H9 (cell line): ENCODE measurements around the gene FAM180A. TPM values are rescaled to one million over a fixed set of nuclear protein-coding genes. Genes with fewer than 3 reads are reported as not detected.

Experiments used
- DNase-seq: peaks from one replicate; pipeline ENCODE4 v3.0.0-alpha.2; 2017
- H2AFZ ChIP-seq: one replicate; pipeline ENCODE4 v1.6.1; 2013; ENCODE audit warnings: mild to moderate bottlenecking, low read length, control low read depth, moderate library complexity
- H2AK5ac ChIP-seq: 2 replicates; pipeline ENCODE4 v1.6.1; 2013; ENCODE audit warnings: low read length, control low read depth, mixed read lengths; ENCODE audit not compliant: insufficient read length
- H2BK120ac ChIP-seq: one replicate; pipeline ENCODE4 v1.6.1; 2013; ENCODE audit warnings: low read depth, mild to moderate bottlenecking, low read length, control low read depth, inconsistent platforms; ENCODE audit not compliant: poor library complexity, severe bottlenecking
- H2BK12ac ChIP-seq: 2 replicates; pipeline ENCODE4 v1.6.1; 2013; ENCODE audit warnings: low read length, control low read depth, mixed read lengths, low read depth; ENCODE audit not compliant: insufficient read length
- H2BK15ac ChIP-seq: 2 replicates; pipeline ENCODE4 v1.6.1; 2013; ENCODE audit warnings: low read depth, low read length, control low read depth
- H2BK20ac ChIP-seq: one replicate; pipeline ENCODE4 v1.6.1; 2013; ENCODE audit warnings: low read depth, mild to moderate bottlenecking, low read length, control low read depth, inconsistent platforms; ENCODE audit not compliant: poor library complexity, severe bottlenecking
- H2BK5ac ChIP-seq: 2 replicates; pipeline ENCODE4 v1.6.1; 2013; ENCODE audit warnings: low read length, control low read depth, mixed read lengths; ENCODE audit not compliant: insufficient read length
- H3K14ac ChIP-seq: 2 replicates; pipeline ENCODE4 v1.6.1; 2013; ENCODE audit warnings: low read length, control low read depth; ENCODE audit not compliant: insufficient read depth
- H3K18ac ChIP-seq: 2 replicates; pipeline ENCODE4 v1.6.1; 2013; ENCODE audit warnings: low read depth, mild to moderate bottlenecking, mixed read lengths, low read length, control low read depth; ENCODE audit not compliant: insufficient read length
- H3K23ac ChIP-seq: 2 replicates; pipeline ENCODE4 v1.6.1; 2013; ENCODE audit warnings: low read length, control low read depth, mixed read lengths, low read depth; ENCODE audit not compliant: insufficient read length
- H3K23me2 ChIP-seq: 2 replicates; pipeline ENCODE4 v1.6.1; 2013; ENCODE audit warnings: low read depth, mild to moderate bottlenecking, mixed read lengths, low read length, control low read depth; ENCODE audit not compliant: insufficient read length, poor library complexity, severe bottlenecking
- H3K27ac ChIP-seq: 2 replicates; pipeline ENCODE4 v1.5.1; 2013; ENCODE audit warnings: low read length, control low read depth, mixed read lengths, low read depth; ENCODE audit not compliant: insufficient read length
- H3K27me3 ChIP-seq: 2 replicates; pipeline ENCODE4 v1.6.1; 2013; ENCODE audit warnings: low read length, control low read depth, inconsistent platforms; ENCODE audit not compliant: insufficient read depth
- H3K4ac ChIP-seq: 2 replicates; pipeline ENCODE4 v1.6.1; 2013; ENCODE audit warnings: low read depth, mild to moderate bottlenecking, control low read depth, inconsistent platforms, low read length, moderate library complexity
- H3K4me1 ChIP-seq: 2 replicates; pipeline ENCODE4 v1.6.1; 2013; ENCODE audit warnings: low read length, control low read depth, inconsistent platforms; ENCODE audit not compliant: insufficient read depth
- H3K4me2 ChIP-seq: 2 replicates; pipeline ENCODE4 v1.6.1; 2013; ENCODE audit warnings: low read length, control low read depth, mixed read lengths; ENCODE audit not compliant: insufficient read length, insufficient read depth
- H3K56ac ChIP-seq: 2 replicates; pipeline ENCODE4 v1.6.1; 2013; ENCODE audit warnings: low read depth, mild to moderate bottlenecking, mixed read lengths, low read length, control low read depth; ENCODE audit not compliant: insufficient read length
- H3K79me1 ChIP-seq: 2 replicates; pipeline ENCODE4 v1.6.1; 2013; ENCODE audit warnings: low read depth, mild to moderate bottlenecking, moderate library complexity, low read length, control low read depth, inconsistent platforms; ENCODE audit not compliant: insufficient read depth, poor library complexity, severe bottlenecking
- H3K79me2 ChIP-seq: 2 replicates; pipeline ENCODE4 v1.6.1; 2013; ENCODE audit warnings: low read length, control low read depth, inconsistent platforms; ENCODE audit not compliant: insufficient read depth
- H3K9ac ChIP-seq: 2 replicates; pipeline ENCODE4 v1.6.1; 2013; ENCODE audit warnings: low read length, control low read depth, mixed read lengths; ENCODE audit not compliant: insufficient read length; ENCODE audit errors: extremely low read depth
- H3K9me3 ChIP-seq: one replicate; pipeline ENCODE4 v1.6.1; 2013; ENCODE audit warnings: low read depth, low read length, inconsistent platforms; ENCODE audit not compliant: control insufficient read depth
- H3T11ph ChIP-seq: one replicate; pipeline ENCODE4 v1.6.1; 2013; ENCODE audit warnings: mild to moderate bottlenecking, low read length, control low read depth, inconsistent platforms
- H4K20me1 ChIP-seq: one replicate; pipeline ENCODE4 v1.6.1; 2013; ENCODE audit not compliant: control insufficient read depth, insufficient read length, insufficient read depth
- H4K5ac ChIP-seq: 2 replicates; pipeline ENCODE4 v1.6.1; 2013; ENCODE audit warnings: low read depth, mild to moderate bottlenecking, mixed read lengths, low read length, control low read depth; ENCODE audit not compliant: insufficient read length
- H4K8ac ChIP-seq: replicated peaks from 2 replicates; pipeline ENCODE4 v1.6.1; 2013; ENCODE audit warnings: low read length, control low read depth, mixed read lengths, low read depth; ENCODE audit not compliant: insufficient read length
- H4K91ac ChIP-seq: 2 replicates; pipeline ENCODE4 v1.6.1; 2013; ENCODE audit warnings: low read depth, mild to moderate bottlenecking, moderate library complexity, mixed read lengths, low read length, control low read depth; ENCODE audit not compliant: insufficient read length
- H3K27ac Mint-ChIP-seq, 3 experiments: 2 replicates in 2 of 3; 3 replicates in 1 of 3; pipeline ENCODE4 v1.8.0; 2020 to 2021; ENCODE audit warnings: mixed read lengths in 3 of 3, mild to moderate bottlenecking in 1 of 3, moderate library complexity in 1 of 3
- H3K27me3 Mint-ChIP-seq: 2 replicates; pipeline ENCODE4 v1.8.0; 2021; ENCODE audit warnings: low read depth, mild to moderate bottlenecking, moderate library complexity, mixed read lengths
- H3K36me3 Mint-ChIP-seq, 3 experiments: 2 replicates in 2 of 3; 3 replicates in 1 of 3; pipeline ENCODE4 v1.8.0; 2020 to 2021; ENCODE audit warnings: low read depth in 3 of 3, mixed read lengths in 3 of 3; ENCODE audit not compliant: insufficient read depth in 1 of 3
- H3K4me1 Mint-ChIP-seq, 2 experiments: 2 replicates each; pipeline ENCODE4 v1.8.0; 2020; ENCODE audit warnings: mixed read lengths in 2 of 2
- H3K4me3 Mint-ChIP-seq, 2 experiments: 2 replicates in 1 of 2; 3 replicates in 1 of 2; pipeline ENCODE4 v1.8.0; 2020 to 2021; ENCODE audit warnings: mild to moderate bottlenecking in 2 of 2, mixed read lengths in 2 of 2, moderate library complexity in 1 of 2
- H3K9me3 Mint-ChIP-seq, 2 experiments: 2 replicates in 1 of 2; 3 replicates in 1 of 2; pipeline ENCODE4 v1.8.0; 2020; ENCODE audit warnings: mild to moderate bottlenecking in 2 of 2, mixed read lengths in 2 of 2, moderate library complexity in 1 of 2
- WGBS: extraction: QIAGEN DNeasy Blood & Tissue Kit; methylation state at CpG from one replicate; pipeline ENCODE4 v1.1.7; 2013; ENCODE audit warnings: missing lambda C conversion rate, low lambda C conversion rate, mixed read lengths; ENCODE audit not compliant: insufficient read length; ENCODE audit errors: extremely low coverage; 5-methylcytosine and 5-hydroxymethylcytosine counted together
- total RNA-seq: library from RNA; stranded (reverse); gene quantifications from 2 replicates; pipeline ENCODE4 v1.2.1, GENCODE V29; 2021
- TF ChIP-seq, protein P1 (sequence below): fragments of 200-600 bp; sonication (generic); conservative IDR thresholded peaks from 3 replicates; pipeline ENCODE4 v1.8.0; 2021; ENCODE audit warnings: antibody characterized with exemption, mild to moderate bottlenecking

The FAM180A gene
- total RNA-seq, 1 experiment from 2014 or later, result not detected

GRCh38 chr7:135771051-135771450 lies 22.4 kb upstream of the FAM180A start:
- H2BK12ac ChIP-seq, result no peak overlapping the region
- no peaks in the 10 kb centered on the region for H4K20me1 ChIP-seq
- no peak overlapping the region for H3T11ph ChIP-seq
- no peaks in the 10 kb centered on the region for H3K9me3 ChIP-seq
- H3K4ac ChIP-seq, result no peak overlapping the region
- H4K91ac ChIP-seq, result no peak overlapping the region
- TF ChIP-seq, protein P1, sequence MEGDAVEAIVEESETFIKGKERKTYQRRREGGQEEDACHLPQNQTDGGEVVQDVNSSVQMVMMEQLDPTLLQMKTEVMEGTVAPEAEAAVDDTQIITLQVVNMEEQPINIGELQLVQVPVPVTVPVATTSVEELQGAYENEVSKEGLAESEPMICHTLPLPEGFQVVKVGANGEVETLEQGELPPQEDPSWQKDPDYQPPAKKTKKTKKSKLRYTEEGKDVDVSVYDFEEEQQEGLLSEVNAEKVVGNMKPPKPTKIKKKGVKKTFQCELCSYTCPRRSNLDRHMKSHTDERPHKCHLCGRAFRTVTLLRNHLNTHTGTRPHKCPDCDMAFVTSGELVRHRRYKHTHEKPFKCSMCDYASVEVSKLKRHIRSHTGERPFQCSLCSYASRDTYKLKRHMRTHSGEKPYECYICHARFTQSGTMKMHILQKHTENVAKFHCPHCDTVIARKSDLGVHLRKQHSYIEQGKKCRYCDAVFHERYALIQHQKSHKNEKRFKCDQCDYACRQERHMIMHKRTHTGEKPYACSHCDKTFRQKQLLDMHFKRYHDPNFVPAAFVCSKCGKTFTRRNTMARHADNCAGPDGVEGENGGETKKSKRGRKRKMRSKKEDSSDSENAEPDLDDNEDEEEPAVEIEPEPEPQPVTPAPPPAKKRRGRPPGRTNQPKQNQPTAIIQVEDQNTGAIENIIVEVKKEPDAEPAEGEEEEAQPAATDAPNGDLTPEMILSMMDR, result no peak
- 0 out of 2 replicates have a peak, but pooled peaks cover 2% of the 10 kb centered on the region for H3K27me3 ChIP-seq
- no peak overlapping the region for H3K23ac ChIP-seq
- Mint-ChIP-seq H3K36me3 (no peaks in the 10 kb centered on the region), H3K27ac (no peak overlapping the region), H3K9me3 (no peaks in the 10 kb centered on the region), H3K4me3 (no peak overlapping the region), H3K4me1 (peaks cover 34 to 47% of the 10 kb centered on the region in 2 experiments), H3K27me3 (no peaks in the 10 kb centered on the region)
- no peak overlapping the region for H2AK5ac ChIP-seq
- no peak overlapping the region for H3K56ac ChIP-seq
- H3K4me2 ChIP-seq, result no peak overlapping the region
- H2BK15ac ChIP-seq, result no peak overlapping the region
- H3K14ac ChIP-seq, result no peak overlapping the region
- H3K4me1 ChIP-seq, result peaks cover 3% of the 10 kb centered on the region; the same call in 1 of the 2 replicates
- H3K9ac ChIP-seq, result no peak overlapping the region
- no peak overlapping the region for H4K5ac ChIP-seq
- no peaks in the 10 kb centered on the region for H3K23me2 ChIP-seq
- no peak overlapping the region for H4K8ac ChIP-seq
- no peak overlapping the region for H2BK20ac ChIP-seq
- no peak for DNase-seq
- no peak overlapping the region for H3K27ac ChIP-seq
- no peak overlapping the region for H2BK120ac ChIP-seq
- no peak overlapping the region for H3K18ac ChIP-seq
- no peak overlapping the region for H2BK5ac ChIP-seq
- no CpG with 5 or more reads among the region's 1 CpG for WGBS
- H3K79me2 ChIP-seq, result no peaks in the 10 kb centered on the region
- H3K79me1 ChIP-seq, result no peaks in the 10 kb centered on the region
- no peak overlapping the region for H2AFZ ChIP-seq
